Measurements from ENCODE around the gene PPM1B. TPM values are rescaled to one million over a fixed set of nuclear protein-coding genes. Genes with fewer than 3 reads are reported as not detected.

Gene PPM1B
- total and polyA plus RNA-seq, 10 of the 15 experiments (the other 5 are each of a cell fraction or from before 2014, with no cell fraction given) = 12.5 to 53.4 (median 33.7) TPM

DNA sequence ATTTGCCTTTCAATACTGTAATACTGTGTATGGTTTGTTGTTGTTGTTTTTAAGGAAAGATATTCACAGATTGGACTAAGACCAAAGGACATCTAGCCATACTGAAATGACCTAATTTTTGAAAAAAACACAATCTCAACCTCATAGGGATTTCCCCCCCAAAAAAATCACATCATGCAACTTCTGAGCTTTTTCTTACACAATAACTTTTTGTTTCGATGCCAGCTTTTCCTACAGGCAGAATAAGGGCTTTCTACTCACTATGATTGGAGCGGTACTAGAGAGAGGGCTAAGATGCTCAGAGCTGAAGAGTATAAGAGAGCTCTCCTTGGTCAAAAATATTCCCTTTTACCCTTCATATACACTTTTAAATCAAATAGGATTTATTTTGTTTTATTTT is 74.2 kb downstream of the PPM1B start:
- no peak for ATAC-seq
- Histone ChIP-seq H3K9ac (ENCODE audit: control insufficient read depth, insufficient read depth, low read length) (no peak overlapping the region), H3K4me2 (ENCODE audit: control insufficient read depth, insufficient read depth) (no peak overlapping the region), H3K79me2 (ENCODE audit: control insufficient read depth, insufficient read depth, low read length) (no peaks in the 10 kb centered on the region), H3K27ac (ENCODE audit: control insufficient read depth, insufficient read depth) (no peak overlapping the region), H2AFZ (ENCODE audit: control insufficient read depth, low read depth, low read length) (no peak overlapping the region), H3K4me1 (ENCODE audit: control insufficient read depth, insufficient read depth, low read length) (no peaks in the 10 kb centered on the region), H3K36me3 (ENCODE audit: control insufficient read depth in 2 of 2, insufficient read depth in 2 of 2, low read length in 1 of 2) (no peaks in the 10 kb centered on the region), H4K20me1 (ENCODE audit: control insufficient read depth, insufficient read depth) (no peaks in the 10 kb centered on the region), H3K4me3 (no peak overlapping the region), H3K27me3 (replicated peaks in 1 of 2; ENCODE audit: control insufficient read depth in 2 of 2, insufficient read depth in 2 of 2, low read length in 1 of 2) (no peaks in the 10 kb centered on the region), H3K9me3 (replicated peaks; ENCODE audit: control insufficient read depth, insufficient read depth, low read length) (no peaks in the 10 kb centered on the region)
- POLR2A ChIA-PET = interaction anchor here (0.5 to 0.9 kb wide), 2 partner anchors 67 to 1715 kb away, joined by 3 read pairs; no protein-coding TSS in a partner anchor
- DNase-seq (ENCODE audit: low read depth, low spot score) = no peak
- CTCF ChIA-PET = interaction anchor here (0.5 to 4.8 kb wide), 26 partner anchors 10 to 731 kb away, joined by 3 to 24 read pairs (median 4); no protein-coding TSS in a partner anchor
- TF ChIP-seq EGR1 (IDR thresholded peaks at IDR 0.05; ENCODE audit: borderline replicate concordance in 1 of 2, low read depth in 2 of 2, low read length in 2 of 2) (no peak), TCF3 (IDR thresholded peaks at IDR 0.05; ENCODE audit: borderline replicate concordance, insufficient read depth, low read depth, low read length) (no peak), NFYA (IDR thresholded peaks at IDR 0.05; ENCODE audit: borderline replicate concordance, low read depth, low read length) (no peak), RAD51 (IDR thresholded peaks at IDR 0.05) (no peak), ZNF217 (IDR thresholded peaks at IDR 0.05) (no peak), CHD4 (IDR thresholded peaks at IDR 0.05) (no peak), NR2F1 (conservative IDR thresholded peaks at IDR 0.05) (no peak), FOXK2 (IDR thresholded peaks at IDR 0.05) (no peak), ZNF207 (IDR thresholded peaks at IDR 0.05; ENCODE audit: borderline replicate concordance) (no peak), CBX3 (IDR thresholded peaks at IDR 0.05; ENCODE audit: borderline replicate concordance, low read depth) (no peak)
- TF ChIP-seq, protein P1, sequence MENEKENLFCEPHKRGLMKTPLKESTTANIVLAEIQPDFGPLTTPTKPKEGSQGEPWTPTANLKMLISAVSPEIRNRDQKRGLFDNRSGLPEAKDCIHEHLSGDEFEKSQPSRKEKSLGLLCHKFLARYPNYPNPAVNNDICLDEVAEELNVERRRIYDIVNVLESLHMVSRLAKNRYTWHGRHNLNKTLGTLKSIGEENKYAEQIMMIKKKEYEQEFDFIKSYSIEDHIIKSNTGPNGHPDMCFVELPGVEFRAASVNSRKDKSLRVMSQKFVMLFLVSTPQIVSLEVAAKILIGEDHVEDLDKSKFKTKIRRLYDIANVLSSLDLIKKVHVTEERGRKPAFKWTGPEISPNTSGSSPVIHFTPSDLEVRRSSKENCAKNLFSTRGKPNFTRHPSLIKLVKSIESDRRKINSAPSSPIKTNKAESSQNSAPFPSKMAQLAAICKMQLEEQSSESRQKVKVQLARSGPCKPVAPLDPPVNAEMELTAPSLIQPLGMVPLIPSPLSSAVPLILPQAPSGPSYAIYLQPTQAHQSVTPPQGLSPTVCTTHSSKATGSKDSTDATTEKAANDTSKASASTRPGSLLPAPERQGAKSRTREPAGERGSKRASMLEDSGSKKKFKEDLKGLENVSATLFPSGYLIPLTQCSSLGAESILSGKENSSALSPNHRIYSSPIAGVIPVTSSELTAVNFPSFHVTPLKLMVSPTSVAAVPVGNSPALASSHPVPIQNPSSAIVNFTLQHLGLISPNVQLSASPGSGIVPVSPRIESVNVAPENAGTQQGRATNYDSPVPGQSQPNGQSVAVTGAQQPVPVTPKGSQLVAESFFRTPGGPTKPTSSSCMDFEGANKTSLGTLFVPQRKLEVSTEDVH (IDR thresholded peaks at IDR 0.05; ENCODE audit: low read depth, partially characterized antibody) = no peak
- TF ChIP-seq, protein P2, sequence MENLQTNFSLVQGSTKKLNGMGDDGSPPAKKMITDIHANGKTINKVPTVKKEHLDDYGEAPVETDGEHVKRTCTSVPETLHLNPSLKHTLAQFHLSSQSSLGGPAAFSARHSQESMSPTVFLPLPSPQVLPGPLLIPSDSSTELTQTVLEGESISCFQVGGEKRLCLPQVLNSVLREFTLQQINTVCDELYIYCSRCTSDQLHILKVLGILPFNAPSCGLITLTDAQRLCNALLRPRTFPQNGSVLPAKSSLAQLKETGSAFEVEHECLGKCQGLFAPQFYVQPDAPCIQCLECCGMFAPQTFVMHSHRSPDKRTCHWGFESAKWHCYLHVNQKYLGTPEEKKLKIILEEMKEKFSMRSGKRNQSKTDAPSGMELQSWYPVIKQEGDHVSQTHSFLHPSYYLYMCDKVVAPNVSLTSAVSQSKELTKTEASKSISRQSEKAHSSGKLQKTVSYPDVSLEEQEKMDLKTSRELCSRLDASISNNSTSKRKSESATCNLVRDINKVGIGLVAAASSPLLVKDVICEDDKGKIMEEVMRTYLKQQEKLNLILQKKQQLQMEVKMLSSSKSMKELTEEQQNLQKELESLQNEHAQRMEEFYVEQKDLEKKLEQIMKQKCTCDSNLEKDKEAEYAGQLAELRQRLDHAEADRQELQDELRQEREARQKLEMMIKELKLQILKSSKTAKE (IDR thresholded peaks at IDR 0.05; ENCODE audit: low read depth, poor library complexity, severe bottlenecking) = no peak
- 97% methylated on average over 2 of the region's 2 CpGs for WGBS (ENCODE audit: insufficient coverage, insufficient replicate concordance, low lambda C conversion rate, missing lambda C conversion rate)
- BruUV-seq (replicated peaks) = no TSS peak
- FAIRE-seq = no peak
- intact Hi-C loops (cut with micrococcal nuclease; ENCODE audit: unreplicated experiment) = loop anchor here (5.0 kb wide), 2 partner anchors 99 to 156 kb away; no protein-coding TSS in a partner anchor
- in situ Hi-C loops (cut with MboI) = loop anchor here (10.0 kb wide), 1 partner anchor 712 kb away; no protein-coding TSS in a partner anchor
- RAD21 ChIA-PET (ENCODE audit: unreplicated experiment) = interaction anchor here (0.6 to 2.3 kb wide), 8 partner anchors 53 to 712 kb away, joined by 3 to 9 read pairs (median 4); no protein-coding TSS in a partner anchor
- SMC1A ChIA-PET (ENCODE audit: uncharacterized antibody, unreplicated experiment) = interaction anchor here (0.9 to 5.6 kb wide), 15 partner anchors 10 to 713 kb away, joined by 3 to 37 read pairs (median 4); partner anchors contain the start of gene CAMKMT

All from GM12878 (cell line).